H9 (cell line): ENCODE data around the gene DAAM1. TPM values are rescaled to one million over a fixed set of nuclear protein-coding genes. Genes with fewer than 3 reads are reported as not detected.

Experiments
- DNase-seq: peaks from one replicate; pipeline ENCODE4 v3.0.0-alpha.2; 2017
- H2AFZ ChIP-seq: one replicate; pipeline ENCODE4 v1.6.1; 2013; ENCODE audit warnings: mild to moderate bottlenecking, low read length, control low read depth, moderate library complexity
- H2AK5ac ChIP-seq: 2 replicates; pipeline ENCODE4 v1.6.1; 2013; ENCODE audit warnings: low read length, control low read depth, mixed read lengths; ENCODE audit not compliant: insufficient read length
- H2BK120ac ChIP-seq: one replicate; pipeline ENCODE4 v1.6.1; 2013; ENCODE audit warnings: low read depth, mild to moderate bottlenecking, low read length, control low read depth, inconsistent platforms; ENCODE audit not compliant: poor library complexity, severe bottlenecking
- H2BK12ac ChIP-seq: 2 replicates; pipeline ENCODE4 v1.6.1; 2013; ENCODE audit warnings: low read length, control low read depth, mixed read lengths, low read depth; ENCODE audit not compliant: insufficient read length
- H2BK15ac ChIP-seq: 2 replicates; pipeline ENCODE4 v1.6.1; 2013; ENCODE audit warnings: low read depth, low read length, control low read depth
- H2BK20ac ChIP-seq: one replicate; pipeline ENCODE4 v1.6.1; 2013; ENCODE audit warnings: low read depth, mild to moderate bottlenecking, low read length, control low read depth, inconsistent platforms; ENCODE audit not compliant: poor library complexity, severe bottlenecking
- H2BK5ac ChIP-seq: 2 replicates; pipeline ENCODE4 v1.6.1; 2013; ENCODE audit warnings: low read length, control low read depth, mixed read lengths; ENCODE audit not compliant: insufficient read length
- H3K14ac ChIP-seq: 2 replicates; pipeline ENCODE4 v1.6.1; 2013; ENCODE audit warnings: low read length, control low read depth; ENCODE audit not compliant: insufficient read depth
- H3K18ac ChIP-seq: 2 replicates; pipeline ENCODE4 v1.6.1; 2013; ENCODE audit warnings: low read depth, mild to moderate bottlenecking, mixed read lengths, low read length, control low read depth; ENCODE audit not compliant: insufficient read length
- H3K23ac ChIP-seq: 2 replicates; pipeline ENCODE4 v1.6.1; 2013; ENCODE audit warnings: low read length, control low read depth, mixed read lengths, low read depth; ENCODE audit not compliant: insufficient read length
- H3K23me2 ChIP-seq: 2 replicates; pipeline ENCODE4 v1.6.1; 2013; ENCODE audit warnings: low read depth, mild to moderate bottlenecking, mixed read lengths, low read length, control low read depth; ENCODE audit not compliant: insufficient read length, poor library complexity, severe bottlenecking
- H3K27ac ChIP-seq: 2 replicates; pipeline ENCODE4 v1.5.1; 2013; ENCODE audit warnings: low read length, control low read depth, mixed read lengths, low read depth; ENCODE audit not compliant: insufficient read length
- H3K27me3 ChIP-seq: 2 replicates; pipeline ENCODE4 v1.6.1; 2013; ENCODE audit warnings: low read length, control low read depth, inconsistent platforms; ENCODE audit not compliant: insufficient read depth
- H3K4ac ChIP-seq: 2 replicates; pipeline ENCODE4 v1.6.1; 2013; ENCODE audit warnings: low read depth, mild to moderate bottlenecking, control low read depth, inconsistent platforms, low read length, moderate library complexity
- H3K4me1 ChIP-seq: 2 replicates; pipeline ENCODE4 v1.6.1; 2013; ENCODE audit warnings: low read length, control low read depth, inconsistent platforms; ENCODE audit not compliant: insufficient read depth
- H3K4me2 ChIP-seq: 2 replicates; pipeline ENCODE4 v1.6.1; 2013; ENCODE audit warnings: low read length, control low read depth, mixed read lengths; ENCODE audit not compliant: insufficient read length, insufficient read depth
- H3K56ac ChIP-seq: 2 replicates; pipeline ENCODE4 v1.6.1; 2013; ENCODE audit warnings: low read depth, mild to moderate bottlenecking, mixed read lengths, low read length, control low read depth; ENCODE audit not compliant: insufficient read length
- H3K79me1 ChIP-seq: 2 replicates; pipeline ENCODE4 v1.6.1; 2013; ENCODE audit warnings: low read depth, mild to moderate bottlenecking, moderate library complexity, low read length, control low read depth, inconsistent platforms; ENCODE audit not compliant: insufficient read depth, poor library complexity, severe bottlenecking
- H3K79me2 ChIP-seq: 2 replicates; pipeline ENCODE4 v1.6.1; 2013; ENCODE audit warnings: low read length, control low read depth, inconsistent platforms; ENCODE audit not compliant: insufficient read depth
- H3K9ac ChIP-seq: 2 replicates; pipeline ENCODE4 v1.6.1; 2013; ENCODE audit warnings: low read length, control low read depth, mixed read lengths; ENCODE audit not compliant: insufficient read length; ENCODE audit errors: extremely low read depth
- H3K9me3 ChIP-seq: one replicate; pipeline ENCODE4 v1.6.1; 2013; ENCODE audit warnings: low read depth, low read length, inconsistent platforms; ENCODE audit not compliant: control insufficient read depth
- H3T11ph ChIP-seq: one replicate; pipeline ENCODE4 v1.6.1; 2013; ENCODE audit warnings: mild to moderate bottlenecking, low read length, control low read depth, inconsistent platforms
- H4K20me1 ChIP-seq: one replicate; pipeline ENCODE4 v1.6.1; 2013; ENCODE audit not compliant: control insufficient read depth, insufficient read length, insufficient read depth
- H4K5ac ChIP-seq: 2 replicates; pipeline ENCODE4 v1.6.1; 2013; ENCODE audit warnings: low read depth, mild to moderate bottlenecking, mixed read lengths, low read length, control low read depth; ENCODE audit not compliant: insufficient read length
- H4K8ac ChIP-seq: replicated peaks from 2 replicates; pipeline ENCODE4 v1.6.1; 2013; ENCODE audit warnings: low read length, control low read depth, mixed read lengths, low read depth; ENCODE audit not compliant: insufficient read length
- H4K91ac ChIP-seq: 2 replicates; pipeline ENCODE4 v1.6.1; 2013; ENCODE audit warnings: low read depth, mild to moderate bottlenecking, moderate library complexity, mixed read lengths, low read length, control low read depth; ENCODE audit not compliant: insufficient read length
- H3K27ac Mint-ChIP-seq, 3 experiments: 2 replicates in 2 of 3; 3 replicates in 1 of 3; pipeline ENCODE4 v1.8.0; 2020 to 2021; ENCODE audit warnings: mixed read lengths in 3 of 3, mild to moderate bottlenecking in 1 of 3, moderate library complexity in 1 of 3
- H3K27me3 Mint-ChIP-seq: 2 replicates; pipeline ENCODE4 v1.8.0; 2021; ENCODE audit warnings: low read depth, mild to moderate bottlenecking, moderate library complexity, mixed read lengths
- H3K36me3 Mint-ChIP-seq, 3 experiments: 2 replicates in 2 of 3; 3 replicates in 1 of 3; pipeline ENCODE4 v1.8.0; 2020 to 2021; ENCODE audit warnings: low read depth in 3 of 3, mixed read lengths in 3 of 3; ENCODE audit not compliant: insufficient read depth in 1 of 3
- H3K4me1 Mint-ChIP-seq, 2 experiments: 2 replicates each; pipeline ENCODE4 v1.8.0; 2020; ENCODE audit warnings: mixed read lengths in 2 of 2
- H3K4me3 Mint-ChIP-seq, 2 experiments: 2 replicates in 1 of 2; 3 replicates in 1 of 2; pipeline ENCODE4 v1.8.0; 2020 to 2021; ENCODE audit warnings: mild to moderate bottlenecking in 2 of 2, mixed read lengths in 2 of 2, moderate library complexity in 1 of 2
- H3K9me3 Mint-ChIP-seq, 2 experiments: 2 replicates in 1 of 2; 3 replicates in 1 of 2; pipeline ENCODE4 v1.8.0; 2020; ENCODE audit warnings: mild to moderate bottlenecking in 2 of 2, mixed read lengths in 2 of 2, moderate library complexity in 1 of 2
- WGBS: extraction: QIAGEN DNeasy Blood & Tissue Kit; methylation state at CpG from one replicate; pipeline ENCODE4 v1.1.7; 2013; ENCODE audit warnings: missing lambda C conversion rate, low lambda C conversion rate, mixed read lengths; ENCODE audit not compliant: insufficient read length; ENCODE audit errors: extremely low coverage; 5-methylcytosine and 5-hydroxymethylcytosine counted together
- total RNA-seq: library from RNA; stranded (reverse); gene quantifications from 2 replicates; pipeline ENCODE4 v1.2.1, GENCODE V29; 2021
- TF ChIP-seq, protein P1 (sequence below): fragments of 200-600 bp; sonication (generic); conservative IDR thresholded peaks from 3 replicates; pipeline ENCODE4 v1.8.0; 2021; ENCODE audit warnings: antibody characterized with exemption, mild to moderate bottlenecking

Gene DAAM1
- total RNA-seq, 1 experiment from 2014 or later: 19.5 TPM

DNA sequence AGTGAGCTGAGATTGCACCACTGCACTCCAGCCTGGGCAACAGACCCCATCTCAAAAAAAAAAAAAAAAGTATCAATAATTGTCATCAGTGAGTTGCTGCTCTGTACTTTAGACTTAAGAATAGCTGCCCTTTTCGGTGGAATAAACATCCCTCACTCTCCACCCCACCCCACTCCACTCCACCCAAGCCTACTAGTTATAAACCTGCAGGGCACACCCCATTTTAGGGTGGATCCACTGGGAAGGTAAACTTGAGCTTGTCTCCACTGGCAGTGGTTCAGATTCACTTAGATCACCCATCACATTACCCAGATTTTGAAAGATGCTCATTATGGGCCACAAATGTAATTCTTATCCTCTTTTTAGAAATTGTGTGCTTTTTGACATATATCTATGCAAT, 170.3 kb downstream of the DAAM1 start:
- WGBS: no CpG with 5 or more reads among the region's 1 CpG
- H2AK5ac ChIP-seq: no peak overlapping the region
- TF ChIP-seq, protein P1, sequence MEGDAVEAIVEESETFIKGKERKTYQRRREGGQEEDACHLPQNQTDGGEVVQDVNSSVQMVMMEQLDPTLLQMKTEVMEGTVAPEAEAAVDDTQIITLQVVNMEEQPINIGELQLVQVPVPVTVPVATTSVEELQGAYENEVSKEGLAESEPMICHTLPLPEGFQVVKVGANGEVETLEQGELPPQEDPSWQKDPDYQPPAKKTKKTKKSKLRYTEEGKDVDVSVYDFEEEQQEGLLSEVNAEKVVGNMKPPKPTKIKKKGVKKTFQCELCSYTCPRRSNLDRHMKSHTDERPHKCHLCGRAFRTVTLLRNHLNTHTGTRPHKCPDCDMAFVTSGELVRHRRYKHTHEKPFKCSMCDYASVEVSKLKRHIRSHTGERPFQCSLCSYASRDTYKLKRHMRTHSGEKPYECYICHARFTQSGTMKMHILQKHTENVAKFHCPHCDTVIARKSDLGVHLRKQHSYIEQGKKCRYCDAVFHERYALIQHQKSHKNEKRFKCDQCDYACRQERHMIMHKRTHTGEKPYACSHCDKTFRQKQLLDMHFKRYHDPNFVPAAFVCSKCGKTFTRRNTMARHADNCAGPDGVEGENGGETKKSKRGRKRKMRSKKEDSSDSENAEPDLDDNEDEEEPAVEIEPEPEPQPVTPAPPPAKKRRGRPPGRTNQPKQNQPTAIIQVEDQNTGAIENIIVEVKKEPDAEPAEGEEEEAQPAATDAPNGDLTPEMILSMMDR: no peak
- H2BK120ac ChIP-seq: no peak overlapping the region
- Mint-ChIP-seq H3K27ac (no peak overlapping the region), H3K36me3 (peaks cover 2 to 7% (median 6%) of the 10 kb centered on the region in 3 experiments; a peak in 3 of 7 replicates), H3K4me3 (no peak overlapping the region), H3K4me1 (peaks cover 21 to 22% of the 10 kb centered on the region in 2 experiments), H3K27me3 (peaks cover 3% of the 10 kb centered on the region; the same call in 1 of the 2 replicates), H3K9me3 (no peaks in the 10 kb centered on the region)
- no peaks in the 10 kb centered on the region; the same call in none of the 2 replicates for H3K4me1 ChIP-seq
- H2BK12ac ChIP-seq: no peak overlapping the region
- H2BK20ac ChIP-seq: no peak overlapping the region
- no peak overlapping the region for H3K23ac ChIP-seq
- no peaks in the 10 kb centered on the region for H4K20me1 ChIP-seq
- no peak overlapping the region for H3K4ac ChIP-seq
- no peak overlapping the region for H3K27ac ChIP-seq
- H3K23me2 ChIP-seq: no peaks in the 10 kb centered on the region
- H3K9me3 ChIP-seq: no peaks in the 10 kb centered on the region
- H3K4me2 ChIP-seq: no peak overlapping the region
- H3K18ac ChIP-seq: no peak overlapping the region
- H3K79me2 ChIP-seq: no peaks in the 10 kb centered on the region
- H3K79me1 ChIP-seq: no peaks in the 10 kb centered on the region
- H2AFZ ChIP-seq: no peak overlapping the region
- no peak for DNase-seq
- H3K27me3 ChIP-seq: no peaks in the 10 kb centered on the region
- H3K14ac ChIP-seq: no peak overlapping the region
- H2BK15ac ChIP-seq: no peak overlapping the region
- H3K9ac ChIP-seq: no peak overlapping the region
- H3T11ph ChIP-seq: no peak overlapping the region
- H2BK5ac ChIP-seq: no peak overlapping the region
- H4K5ac ChIP-seq: no peak overlapping the region
- no peak overlapping the region for H4K8ac ChIP-seq
- H3K56ac ChIP-seq: no peak overlapping the region
- H4K91ac ChIP-seq: no peak overlapping the region
